ENCODE results near the gene ZBTB34. TPM values are rescaled to one million over a fixed set of nuclear protein-coding genes. Genes with fewer than 3 reads are reported as not detected.

Gene ZBTB34
- total RNA-seq, 1 experiment from 2014 or later: 15.8 TPM

DNA sequence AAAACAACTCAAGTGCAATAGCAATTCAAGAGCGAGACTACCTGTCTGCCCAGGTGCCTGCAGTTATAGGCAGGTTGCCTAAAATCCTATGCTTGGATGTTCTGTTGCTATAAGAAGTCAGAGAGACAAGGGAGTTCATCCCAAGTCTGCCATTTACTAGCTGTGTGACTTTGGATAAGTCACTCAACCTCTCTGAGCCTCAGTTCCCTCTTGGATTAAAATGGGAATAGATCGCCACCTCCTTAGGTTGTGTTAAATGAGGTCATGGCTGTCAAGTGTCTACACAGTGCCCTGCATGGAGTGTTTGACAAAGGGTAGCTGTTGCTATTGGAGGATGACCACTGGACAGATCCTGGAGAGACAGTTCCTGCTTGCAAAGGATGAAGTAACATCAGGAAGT lies 1.3 kb upstream of the ZBTB34 start:
- no peak overlapping the region for H4K91ac ChIP-seq (ENCODE audit: insufficient read length, low read depth, low read length)

More for the DNA sequence above, 1.3 kb upstream of the ZBTB34 start:
- no peaks in the 10 kb centered on the region for H3K79me1 ChIP-seq (ENCODE audit: insufficient read depth, low read depth, low read length, poor library complexity, severe bottlenecking)
- H3K14ac ChIP-seq (ENCODE audit: insufficient read depth, low read length): no peak overlapping the region
- Mint-ChIP-seq H3K9me3 (no peaks in the 10 kb centered on the region), H3K4me1 (peaks cover 30 to 40% of the 10 kb centered on the region in 2 experiments), H3K36me3 (ENCODE audit: insufficient read depth in 1 of 3, low read depth in 3 of 3) (peaks cover 0 to 3% (median 0%) of the 10 kb centered on the region in 3 experiments; a peak in 3 of 7 replicates), H3K27me3 (ENCODE audit: low read depth) (peaks cover 18% of the 10 kb centered on the region), H3K27ac (no peak overlapping the region), H3K4me3 (peak overlapping the region; percentile 77 to 86; a peak in 4 of 5 replicates)
- H3K4ac ChIP-seq (ENCODE audit: low read depth, low read length): no peak overlapping the region
- no CpG with 5 or more reads among the region's 2 CpGs for WGBS (ENCODE audit: extremely low coverage, insufficient read length, low lambda C conversion rate)
- no peaks in the 10 kb centered on the region for H3K27me3 ChIP-seq (ENCODE audit: insufficient read depth, low read length)
- H3K56ac ChIP-seq (ENCODE audit: insufficient read length, low read depth, low read length): no peak overlapping the region
- H3T11ph ChIP-seq (ENCODE audit: low read length): no peak overlapping the region
- no peaks in the 10 kb centered on the region for H3K9me3 ChIP-seq (ENCODE audit: control insufficient read depth, low read depth, low read length)
- no peak overlapping the region for H2BK15ac ChIP-seq (ENCODE audit: low read depth, low read length)
- H3K18ac ChIP-seq (ENCODE audit: insufficient read length, low read depth, low read length): no peak overlapping the region
- H2BK12ac ChIP-seq (ENCODE audit: insufficient read length, low read depth, low read length): no peak overlapping the region
- no peak overlapping the region for H3K23ac ChIP-seq (ENCODE audit: insufficient read length, low read depth, low read length)
- no peak overlapping the region for H2BK5ac ChIP-seq (ENCODE audit: insufficient read length, low read length)
- peaks cover 5% of the 10 kb centered on the region; the same call in 1 of the 2 replicates for H3K79me2 ChIP-seq (ENCODE audit: insufficient read depth, low read length)
- no peak overlapping the region for H4K8ac ChIP-seq (replicated peaks; ENCODE audit: insufficient read length, low read depth, low read length)
- no peak for TF ChIP-seq CTCF (conservative IDR thresholded peaks at IDR 0.05)
- no peaks in the 10 kb centered on the region; the same call in 1 of the 2 replicates for H3K4me1 ChIP-seq (ENCODE audit: insufficient read depth, low read length)
- no peak overlapping the region for H4K5ac ChIP-seq (ENCODE audit: insufficient read length, low read depth, low read length)
- H3K4me2 ChIP-seq (ENCODE audit: insufficient read depth, insufficient read length, low read length): no peak overlapping the region
- H2AK5ac ChIP-seq (ENCODE audit: insufficient read length, low read length): no peak overlapping the region
- H4K20me1 ChIP-seq (ENCODE audit: control insufficient read depth, insufficient read depth, insufficient read length): no peaks in the 10 kb centered on the region
- no peak overlapping the region for H2BK120ac ChIP-seq (ENCODE audit: low read depth, low read length, poor library complexity, severe bottlenecking)
- H2BK20ac ChIP-seq (ENCODE audit: low read depth, low read length, poor library complexity, severe bottlenecking): no peak overlapping the region
- no peak overlapping the region for H3K9ac ChIP-seq (ENCODE audit: extremely low read depth, insufficient read length, low read length)
- H3K27ac ChIP-seq (ENCODE audit: insufficient read length, low read depth, low read length): no peak overlapping the region
- no peak for DNase-seq
- peaks cover 12% of the 10 kb centered on the region for H3K23me2 ChIP-seq (ENCODE audit: insufficient read length, low read depth, low read length, poor library complexity, severe bottlenecking)
- no peak overlapping the region for H2AFZ ChIP-seq (ENCODE audit: low read length)
